ENCODE data around the gene HSD17B4.
A peak's percentile ranks its signal among the peaks of the same experiment; 100 is the strongest.
"Not testable (repeated sequence)": the region's sequence is repeated elsewhere in the genome, so short reads cannot be mapped to it uniquely, and the experiment has no call there.

Gene HSD17B4

GRCh38 chr5:119445544-119445943 is 6.8 kb upstream of the HSD17B4 start:
- H3K9ac ChIP-seq (ENCODE audit: low read length) = no peak overlapping the region
- no peak overlapping the region for H3K4me3 ChIP-seq (ENCODE audit: low read depth, low read length, poor library complexity, severe bottlenecking)
- peaks cover 3% of the 10 kb centered on the region for H3K4me1 ChIP-seq (ENCODE audit: insufficient read depth, low read length, severe bottlenecking)
- no peak overlapping the region for H3K4me2 ChIP-seq (ENCODE audit: low read length)
- H3K9me2 ChIP-seq (ENCODE audit: low read depth, low read length) = no peaks in the 10 kb centered on the region
- no peak overlapping the region for H3K27ac ChIP-seq (ENCODE audit: low read depth, low read length, poor library complexity, severe bottlenecking)
- no peaks in the 10 kb centered on the region for H4K20me1 ChIP-seq (ENCODE audit: insufficient read depth, low read length)
- no peaks in the 10 kb centered on the region for H3K36me3 ChIP-seq (ENCODE audit: insufficient read depth, low read length)
- no peak overlapping the region for H2AFZ ChIP-seq (ENCODE audit: low read length)
- H3F3A ChIP-seq (ENCODE audit: insufficient read depth, low read length) = no peaks in the 10 kb centered on the region
- no peaks in the 10 kb centered on the region for H3K9me3 ChIP-seq (ENCODE audit: low read length)
- TF ChIP-seq EZH2 (IDR thresholded peaks at IDR 0.05; ENCODE audit: borderline replicate concordance, low read length) (no peak), CTCF (IDR thresholded peaks at IDR 0.05; ENCODE audit: low read length) (no peak)
- H3K79me2 ChIP-seq (ENCODE audit: insufficient read depth, low read length) = no peaks in the 10 kb centered on the region
- H3K27me3 ChIP-seq (ENCODE audit: insufficient read depth, low read length) = no peaks in the 10 kb centered on the region

GRCh38 chr5:119449882-119450281 is 2.4 kb upstream of the HSD17B4 start:
- peaks cover 4% of the 10 kb centered on the region; the same call in 1 of the 2 replicates for H3K79me2 ChIP-seq (ENCODE audit: insufficient read depth, low read length)
- TF ChIP-seq EZH2 (IDR thresholded peaks at IDR 0.05; ENCODE audit: borderline replicate concordance, low read length) (no peak), CTCF (IDR thresholded peaks at IDR 0.05; ENCODE audit: low read length) (no peak)
- H3K9ac ChIP-seq (ENCODE audit: low read length) = no peak overlapping the region
- no peaks in the 10 kb centered on the region for H4K20me1 ChIP-seq (ENCODE audit: insufficient read depth, low read length)
- no peak overlapping the region for H3K4me2 ChIP-seq (ENCODE audit: low read length)
- H3F3A ChIP-seq (ENCODE audit: insufficient read depth, low read length) = no peaks in the 10 kb centered on the region
- no peak overlapping the region for H3K27ac ChIP-seq (ENCODE audit: low read depth, low read length, poor library complexity, severe bottlenecking)
- H2AFZ ChIP-seq (ENCODE audit: low read length) = no peak overlapping the region
- no peaks in the 10 kb centered on the region for H3K9me3 ChIP-seq (ENCODE audit: low read length)
- H3K4me3 ChIP-seq (ENCODE audit: low read depth, low read length, poor library complexity, severe bottlenecking) = no peak overlapping the region
- no peaks in the 10 kb centered on the region for H3K27me3 ChIP-seq (ENCODE audit: insufficient read depth, low read length)
- no peaks in the 10 kb centered on the region for H3K9me2 ChIP-seq (ENCODE audit: low read depth, low read length)
- H3K4me1 ChIP-seq (ENCODE audit: insufficient read depth, low read length, severe bottlenecking) = peaks cover 32% of the 10 kb centered on the region
- H3K36me3 ChIP-seq (ENCODE audit: insufficient read depth, low read length) = no peaks in the 10 kb centered on the region

- H3K9ac ChIP-seq (ENCODE audit: low read length); H3K36me3 ChIP-seq (ENCODE audit: insufficient read depth, low read length); H3K4me2 ChIP-seq (ENCODE audit: low read length); H3K79me2 ChIP-seq (ENCODE audit: insufficient read depth, low read length); H3F3A ChIP-seq (ENCODE audit: insufficient read depth, low read length); H3K27me3 ChIP-seq (ENCODE audit: insufficient read depth, low read length); H2AFZ ChIP-seq (ENCODE audit: low read length); H3K9me2 ChIP-seq (ENCODE audit: low read depth, low read length); H3K9me3 ChIP-seq (ENCODE audit: low read length); H3K27ac ChIP-seq (ENCODE audit: low read depth, low read length, poor library complexity, severe bottlenecking); H3K4me3 ChIP-seq (ENCODE audit: low read depth, low read length, poor library complexity, severe bottlenecking); H4K20me1 ChIP-seq (ENCODE audit: insufficient read depth, low read length): not testable (repeated sequence)
- H3K4me1 ChIP-seq (ENCODE audit: insufficient read depth, low read length, severe bottlenecking) = peaks cover 32% of the 10 kb centered on the region
Measured at GRCh38 chr5:119450627-119451026, 1.7 kb upstream of the HSD17B4 start.

GRCh38 chr5:119451561-119451960 is 736 bp upstream of the HSD17B4 start:
- H3K4me3 ChIP-seq (ENCODE audit: low read depth, low read length, poor library complexity, severe bottlenecking) = peak overlapping the region; percentile 75
- H3K9me3 ChIP-seq (ENCODE audit: low read length) = no peaks in the 10 kb centered on the region
- H3K27ac ChIP-seq (ENCODE audit: low read depth, low read length, poor library complexity, severe bottlenecking) = no peak overlapping the region
- H3K79me2 ChIP-seq (ENCODE audit: insufficient read depth, low read length) = peaks cover 4% of the 10 kb centered on the region; the same call in 1 of the 2 replicates
- TF ChIP-seq EZH2 (IDR thresholded peaks at IDR 0.05; ENCODE audit: borderline replicate concordance, low read length) (no peak), CTCF (IDR thresholded peaks at IDR 0.05; ENCODE audit: low read length) (peak; percentile 33; the same call in 1 of the 2 replicates)
- no peak overlapping the region; the same call in 1 of the 2 replicates for H3K9ac ChIP-seq (ENCODE audit: low read length)
- H3F3A ChIP-seq (ENCODE audit: insufficient read depth, low read length) = no peaks in the 10 kb centered on the region
- no peaks in the 10 kb centered on the region for H4K20me1 ChIP-seq (ENCODE audit: insufficient read depth, low read length)
- no peaks in the 10 kb centered on the region for H3K9me2 ChIP-seq (ENCODE audit: low read depth, low read length)
- no peaks in the 10 kb centered on the region for H3K36me3 ChIP-seq (ENCODE audit: insufficient read depth, low read length)
- peak overlapping the region; percentile 39; the same call in 1 of the 2 replicates for H2AFZ ChIP-seq (ENCODE audit: low read length)
- H3K4me2 ChIP-seq (ENCODE audit: low read length) = peak overlapping the region; percentile 72
- H3K27me3 ChIP-seq (ENCODE audit: insufficient read depth, low read length) = no peaks in the 10 kb centered on the region
- H3K4me1 ChIP-seq (ENCODE audit: insufficient read depth, low read length, severe bottlenecking) = peaks cover 32% of the 10 kb centered on the region

All from OCI-LY1 (cell line).